Endothelial cell of umbilical vein (primary cell): ENCODE results near the gene SH3BP4. TPM values are rescaled to one million over a fixed set of nuclear protein-coding genes. Genes with fewer than 3 reads are reported as not detected.
A peak's percentile ranks its signal among the peaks of the same experiment; 100 is the strongest.

Source experiments
- BruUV-seq: library from RNA; stranded (reverse); fragments of 400-500 nt; replicated peaks from 2 replicates; lab custom pipeline; 2021; lab: Mats Ljungman, UMichigan
- CTCF ChIA-PET: fragments of 300-600, 350-600 bp; sonication (Branson Sonifier 250); formaldehyde crosslinking; loops from one replicate; lab custom pipeline; 2021; ENCODE audit warnings: antibody characterized with exemption, inconsistent platforms; lab: Charles Lee
- POLR2A ChIA-PET: fragments of 300-600, 350-600 bp; sonication (Branson Sonifier 250); formaldehyde crosslinking; loops from one replicate; lab custom pipeline; 2021; ENCODE audit warnings: antibody characterized with exemption, inconsistent platforms; lab: Charles Lee
- DNase-seq: peaks from one replicate; pipeline ENCODE4 v3.0.0-alpha.2; 2011; ENCODE audit warnings: low read depth, low spot score
- FAIRE-seq: peaks from 2 replicates; lab custom pipeline; 2011; peaks lifted over from hg19 to GRCh38; lab: Jason Lieb, UNC
- H2AFZ ChIP-seq: 2 replicates; pipeline ENCODE4 v1.6.0; 2012; ENCODE audit warnings: low read depth, low read length, control low read depth, inconsistent platforms
- H3K27ac ChIP-seq: 2 replicates; pipeline ENCODE4 v1.5.1; 2011; ENCODE audit warnings: low read depth, mild to moderate bottlenecking, control low read depth, low read length, moderate library complexity; ENCODE audit not compliant: insufficient read depth
- H3K27me3 ChIP-seq, 2 experiments: 2 replicates each; pipeline versions ENCODE4 v1.6.0 to v1.6.1; 2011; ENCODE audit warnings: low read length in 2 of 2, mixed read lengths in 1 of 2; ENCODE audit not compliant: control insufficient read depth in 2 of 2, insufficient read depth in 2 of 2
- H3K36me3 ChIP-seq, 2 experiments: 2 replicates in 1 of 2; 3 replicates in 1 of 2; pipeline ENCODE4 v1.5.1; 2011; ENCODE audit warnings: low read length in 2 of 2, mild to moderate bottlenecking in 1 of 2, moderate library complexity in 1 of 2; ENCODE audit not compliant: control insufficient read depth in 2 of 2, insufficient read depth in 2 of 2; ENCODE audit errors: extremely low read depth in 1 of 2
- H3K4me1 ChIP-seq: 3 replicates; pipeline ENCODE4 v1.5.1; 2011; ENCODE audit warnings: mild to moderate bottlenecking, low read length; ENCODE audit not compliant: control insufficient read depth, insufficient read depth; ENCODE audit errors: extremely low read depth
- H3K4me2 ChIP-seq: 2 replicates; pipeline ENCODE4 v1.6.1; 2011; ENCODE audit warnings: low read length, control low read depth, mixed read lengths; ENCODE audit not compliant: insufficient read depth
- H3K4me3 ChIP-seq, 3 experiments: fragments of 200-600 bp in 1 of 3; sonication (generic), shearing (Covaris generic) in 1 of 3; replicated peaks in 1 of 3; 2 replicates each; pipeline ENCODE4 v1.5.1; 2011 to 2016; ENCODE audit warnings: control low read depth in 3 of 3, low read length in 3 of 3, mild to moderate bottlenecking in 2 of 3, inconsistent platforms in 1 of 3, low read depth in 1 of 3, moderate library complexity in 1 of 3; ENCODE audit not compliant: insufficient read depth in 1 of 3
- H3K79me2 ChIP-seq: 2 replicates; pipeline ENCODE4 v1.6.0; 2012; ENCODE audit warnings: low read length, inconsistent platforms; ENCODE audit not compliant: control insufficient read depth, insufficient read depth
- H3K9ac ChIP-seq: replicated peaks from 2 replicates; pipeline ENCODE3; 2011; ENCODE audit warnings: low read length, control low read depth; ENCODE audit not compliant: insufficient read depth; ENCODE audit errors: extremely low read depth
- H3K9me1 ChIP-seq: replicated peaks from 3 replicates; pipeline ENCODE4 v1.6.0; 2011; ENCODE audit warnings: mild to moderate bottlenecking, low read length; ENCODE audit not compliant: control insufficient read depth, insufficient read depth; ENCODE audit errors: extremely low read depth
- H3K9me3 ChIP-seq: replicated peaks from 2 replicates; pipeline ENCODE4 v1.5.1; 2012; ENCODE audit warnings: low read length, inconsistent platforms; ENCODE audit not compliant: control insufficient read depth, insufficient read depth
- H4K20me1 ChIP-seq: replicated peaks from 2 replicates; pipeline ENCODE3; 2011; ENCODE audit warnings: mild to moderate bottlenecking, low read length; ENCODE audit not compliant: control insufficient read depth, insufficient read depth; ENCODE audit errors: extremely low read depth
- EZH2 ChIP-seq: IDR thresholded peaks from 2 replicates; pipeline ENCODE4 v1.6.1; 2012; ENCODE audit warnings: borderline replicate concordance, low read depth, mild to moderate bottlenecking, moderate library complexity, low read length, inconsistent platforms; ENCODE audit not compliant: severe bottlenecking
- GATA2 ChIP-seq: IDR thresholded peaks from 2 replicates; pipeline ENCODE4 v1.7.0; 2011; ENCODE audit warnings: low read depth, mild to moderate bottlenecking, moderate library complexity, mixed read lengths, low read length; ENCODE audit not compliant: insufficient read length, insufficient read depth
- JUN ChIP-seq: IDR thresholded peaks from 2 replicates; pipeline ENCODE4 v1.6.1; 2011; ENCODE audit warnings: borderline replicate concordance, low read depth; ENCODE audit not compliant: insufficient read length, insufficient read depth
- POLR2A ChIP-seq: IDR thresholded peaks from 2 replicates; pipeline ENCODE4 v1.6.1; 2012; ENCODE audit warnings: low read depth, mild to moderate bottlenecking, control low read depth, low read length
- POLR2AphosphoS5 ChIP-seq: IDR thresholded peaks from 2 replicates; pipeline ENCODE4 v1.6.1; 2012; ENCODE audit warnings: low read depth, mild to moderate bottlenecking, control low read depth, low read length, moderate library complexity; ENCODE audit not compliant: insufficient read depth
- dilution Hi-C: fragments of 300-500 bp; cut with MboI; formaldehyde crosslinking; loops from one replicate; pipeline ENCODE4 v1.15.0; 2019; ENCODE audit warnings: low sequenced_read_pairs; ENCODE audit not compliant: extremely low pct_ligation_motif_present
- intact Hi-C: fragments of 100-400 bp; cut with micrococcal nuclease; formaldehyde crosslinking; loops from one replicate; pipeline ENCODE4 v1.10.0; 2022
- polyA plus RNA-seq, 4 experiments: library from polyadenylated mRNA; depleted of rRNA in 3 of 4; stranded (reverse) in 3 of 4; unstranded in 1 of 4; fragments of >200 nt; gene quantifications; 2 replicates each; pipeline versions ENCODE4 v1.2.1 to v1.2.3, GENCODE V29; 2011 to 2012; ENCODE audit warnings: missing spikeins in 1 of 4
- total RNA-seq: library from RNA; stranded (reverse); gene quantifications from 2 replicates; pipeline ENCODE4 v1.2.3, GENCODE V29; 2021
- TF ChIP-seq, protein P1 (sequence below): IDR thresholded peaks from 2 replicates; pipeline ENCODE4 v1.6.1; 2011; ENCODE audit not compliant: insufficient read depth, insufficient read length
- TF ChIP-seq, protein P2 (sequence below), 2 donors: IDR thresholded peaks; 1 replicate in 1 of 2; 2 replicates in 1 of 2; pipeline ENCODE4 v1.5.1; 2011; ENCODE audit warnings: low read length in 2 of 2, mild to moderate bottlenecking in 2 of 2, moderate library complexity in 2 of 2, control low read depth in 1 of 2, inconsistent platforms in 1 of 2, low read depth in 1 of 2; ENCODE audit not compliant: insufficient read depth in 1 of 2; ENCODE audit errors: extremely low read depth in 1 of 2

The SH3BP4 gene
- total and polyA plus RNA-seq, 2 donors (not counting 3 experiments of a cell fraction or from before 2014, with no cell fraction given), result 85.2 to 100.0 TPM

DNA sequence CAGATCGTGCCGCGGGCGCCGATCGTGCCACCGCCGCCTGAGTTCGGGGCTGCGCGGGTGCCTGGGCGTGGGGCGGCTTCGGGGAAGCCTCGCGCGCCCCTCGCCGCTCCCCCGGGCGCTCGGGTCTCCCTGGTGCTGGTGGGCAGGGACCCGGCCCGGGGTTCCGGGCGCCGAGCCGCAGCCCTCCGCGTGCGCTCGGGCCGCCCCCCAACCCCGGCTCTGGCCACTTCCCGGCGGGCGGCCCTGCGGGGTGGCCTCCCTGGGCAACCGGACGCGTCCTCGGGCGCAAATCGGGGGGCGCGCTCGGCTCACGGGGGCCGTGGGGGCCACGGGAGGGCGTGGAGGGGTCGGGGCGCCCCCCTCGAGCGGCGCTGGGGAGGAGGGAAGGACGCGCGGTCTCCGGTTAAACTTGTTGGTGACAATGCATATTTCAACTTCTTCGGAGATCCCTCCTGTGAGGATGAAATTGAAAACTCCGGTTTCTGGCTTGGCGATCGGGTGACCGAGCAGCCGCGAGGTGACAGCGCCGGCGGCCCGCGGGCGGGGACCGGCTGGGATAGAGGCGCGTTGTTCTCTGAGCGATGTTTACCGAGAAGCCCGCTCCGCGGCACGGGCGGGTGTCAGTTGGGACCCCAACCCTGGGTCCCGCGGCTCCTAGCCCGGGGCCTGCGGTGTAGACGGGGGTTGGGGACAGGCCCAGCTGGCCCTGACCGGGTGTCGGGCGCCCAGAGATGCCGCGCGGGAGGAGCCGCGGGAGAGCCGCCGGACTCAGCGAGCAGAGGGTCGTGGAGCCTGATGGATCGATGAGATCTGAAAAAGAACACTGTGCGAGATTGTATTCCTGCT is 676 bp downstream of the SH3BP4 start:
- CTCF ChIA-PET, result interaction anchor here (0.6 to 1.3 kb wide), 8 partner anchors 28 to 600 kb away, joined by 3 to 4 read pairs (median 3); no protein-coding TSS in a partner anchor
- TF ChIP-seq JUN, result no peak
- peak; percentile 28 for TF ChIP-seq POLR2AphosphoS5
- H4K20me1 ChIP-seq, result peaks cover 5% of the 10 kb centered on the region
- H3K27me3 ChIP-seq, result no peaks in the 10 kb centered on the region
- peak overlapping the region; percentile 87 to 95 (median 94) for H3K4me3 ChIP-seq
- dilution Hi-C loops, result no loop called here
- peak overlapping the region; percentile 98 for H3K9ac ChIP-seq
- peaks cover 56% of the 10 kb centered on the region for H3K79me2 ChIP-seq
- TSS peak; percentile 51 for BruUV-seq
- DNase-seq (peak; percentile 21), FAIRE-seq (no peak)
- H3K9me3 ChIP-seq, result no peaks in the 10 kb centered on the region
- POLR2A ChIA-PET, result no interaction called here
- H2AFZ ChIP-seq, result no peak overlapping the region
- peaks cover 31% of the 10 kb centered on the region for H3K4me1 ChIP-seq
- peak overlapping the region; percentile 83 for H3K4me2 ChIP-seq
- intact Hi-C loops, result loop anchor here (1.0 to 10.0 kb wide), 8 partner anchors 29 to 978 kb away; no protein-coding TSS in a partner anchor
- peak overlapping the region; percentile 92 for H3K27ac ChIP-seq
- no peaks in the 10 kb centered on the region for H3K9me1 ChIP-seq
- H3K36me3 ChIP-seq, result peaks cover 3% of the 10 kb centered on the region in 2 experiments

DNA sequence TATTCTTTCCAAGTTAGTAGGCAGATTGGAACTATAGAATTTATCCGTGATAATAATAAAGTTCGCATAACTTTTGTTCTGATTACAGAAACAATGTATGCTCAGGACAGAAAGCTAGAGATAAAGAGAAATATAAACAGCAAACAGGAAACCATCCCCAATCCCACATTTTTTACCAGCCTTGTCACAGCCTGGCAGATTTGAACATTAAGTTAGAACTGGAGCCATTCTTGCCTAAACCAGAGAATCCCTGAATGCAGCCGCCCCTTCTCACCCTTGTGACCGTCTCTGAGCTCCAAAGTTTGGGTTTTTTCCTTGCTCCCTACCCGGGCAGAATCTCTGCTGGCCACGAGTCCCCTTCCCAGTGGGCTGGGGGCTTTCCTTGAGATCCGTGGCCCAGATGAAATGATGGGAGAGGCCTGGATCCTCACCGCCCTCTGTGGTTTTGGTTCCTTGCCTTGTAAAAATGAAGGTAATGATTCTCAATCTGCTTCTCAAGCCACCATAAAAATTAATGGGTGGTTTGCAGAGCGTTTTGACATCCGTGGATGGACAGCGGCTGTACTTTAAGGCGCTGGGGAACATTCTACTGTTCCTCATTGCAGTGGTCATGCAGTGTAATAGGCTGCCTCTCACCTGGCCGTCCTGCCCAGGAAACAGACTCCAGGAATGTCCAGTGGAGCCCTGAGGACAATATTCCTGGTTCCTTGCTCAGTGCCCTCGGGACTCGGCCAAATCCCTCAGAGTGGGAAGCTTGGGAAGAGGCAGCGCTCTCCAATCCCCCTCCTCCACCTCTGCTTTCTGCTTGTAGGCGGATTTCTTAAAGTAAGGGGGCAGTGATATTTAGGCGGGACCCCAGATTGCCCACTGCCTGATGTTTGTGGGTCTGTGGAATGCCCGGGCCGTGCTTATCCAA is 1.6 kb downstream of the SH3BP4 start:
- Histone ChIP-seq H3K79me2 (peaks cover 65% of the 10 kb centered on the region), H3K9me1 (no peaks in the 10 kb centered on the region), H2AFZ (no peak overlapping the region), H3K9ac (peak overlapping the region; percentile 98), H3K27ac (peak overlapping the region; percentile 92), H3K4me1 (peaks cover 36% of the 10 kb centered on the region), H3K27me3 (no peaks in the 10 kb centered on the region), H3K4me2 (peak overlapping the region; percentile 83), H4K20me1 (peaks cover 5% of the 10 kb centered on the region), H3K36me3 (peaks cover 3% of the 10 kb centered on the region in 2 experiments), H3K9me3 (no peaks in the 10 kb centered on the region), H3K4me3 (peak overlapping the region; percentile 87 to 95 (median 94))
- ChIA-PET CTCF (interaction anchor here (0.7 to 3.3 kb wide), 6 partner anchors 27 to 153 kb away, joined by 3 to 13 read pairs (median 4); no protein-coding TSS in a partner anchor), POLR2A (interaction anchor here (1.6 kb wide), 1 partner anchor 28 kb away, joined by 12 read pairs; no protein-coding TSS in a partner anchor)
- DNase-seq (peak; percentile 47), FAIRE-seq (peak; percentile 71)
- intact Hi-C loops, result loop anchor here (1.0 to 10.0 kb wide), 10 partner anchors 28 to 979 kb away; no protein-coding TSS in a partner anchor
- dilution Hi-C loops, result no loop called here
- TF ChIP-seq POLR2A (peak; percentile 20), EZH2 (no peak), POLR2AphosphoS5 (no peak), GATA2 (peak; percentile 39)
- TF ChIP-seq, protein P1, sequence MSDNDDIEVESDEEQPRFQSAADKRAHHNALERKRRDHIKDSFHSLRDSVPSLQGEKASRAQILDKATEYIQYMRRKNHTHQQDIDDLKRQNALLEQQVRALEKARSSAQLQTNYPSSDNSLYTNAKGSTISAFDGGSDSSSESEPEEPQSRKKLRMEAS, result no peak
- TF ChIP-seq, protein P2, sequence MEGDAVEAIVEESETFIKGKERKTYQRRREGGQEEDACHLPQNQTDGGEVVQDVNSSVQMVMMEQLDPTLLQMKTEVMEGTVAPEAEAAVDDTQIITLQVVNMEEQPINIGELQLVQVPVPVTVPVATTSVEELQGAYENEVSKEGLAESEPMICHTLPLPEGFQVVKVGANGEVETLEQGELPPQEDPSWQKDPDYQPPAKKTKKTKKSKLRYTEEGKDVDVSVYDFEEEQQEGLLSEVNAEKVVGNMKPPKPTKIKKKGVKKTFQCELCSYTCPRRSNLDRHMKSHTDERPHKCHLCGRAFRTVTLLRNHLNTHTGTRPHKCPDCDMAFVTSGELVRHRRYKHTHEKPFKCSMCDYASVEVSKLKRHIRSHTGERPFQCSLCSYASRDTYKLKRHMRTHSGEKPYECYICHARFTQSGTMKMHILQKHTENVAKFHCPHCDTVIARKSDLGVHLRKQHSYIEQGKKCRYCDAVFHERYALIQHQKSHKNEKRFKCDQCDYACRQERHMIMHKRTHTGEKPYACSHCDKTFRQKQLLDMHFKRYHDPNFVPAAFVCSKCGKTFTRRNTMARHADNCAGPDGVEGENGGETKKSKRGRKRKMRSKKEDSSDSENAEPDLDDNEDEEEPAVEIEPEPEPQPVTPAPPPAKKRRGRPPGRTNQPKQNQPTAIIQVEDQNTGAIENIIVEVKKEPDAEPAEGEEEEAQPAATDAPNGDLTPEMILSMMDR (IDR thresholded peaks at IDR 0.05; ENCODE audit: extremely low read depth in 1 of 2, insufficient read depth in 1 of 2, low read depth in 1 of 2, low read length in 2 of 2), result no peak
- BruUV-seq, result TSS peak; percentile 34
